Endodermal cell (in vitro differentiated cells): ENCODE data around the gene VDR. TPM values are rescaled to one million over a fixed set of nuclear protein-coding genes. Genes with fewer than 3 reads are reported as not detected.
A peak's percentile ranks its signal among the peaks of the same experiment; 100 is the strongest.

Experiments
- DNase-seq: peaks from one replicate; pipeline ENCODE4 v3.0.0-alpha.2; 2017
- H3K27ac ChIP-seq: 2 replicates; pipeline ENCODE4 v1.5.1; 2013; ENCODE audit warnings: mild to moderate bottlenecking, low read depth, low read length, moderate library complexity
- H3K27me3 ChIP-seq: 2 replicates; pipeline ENCODE4 v1.6.1; 2013; ENCODE audit warnings: mild to moderate bottlenecking, low read length, moderate library complexity; ENCODE audit not compliant: insufficient read depth, control insufficient read depth, poor library complexity, severe bottlenecking
- H3K36me3 ChIP-seq: 2 replicates; pipeline ENCODE4 v1.7.0; 2013; ENCODE audit warnings: mild to moderate bottlenecking, low read length, moderate library complexity; ENCODE audit not compliant: control insufficient read depth, insufficient read depth
- H3K4me1 ChIP-seq: one replicate; pipeline ENCODE4 v1.7.0; 2013; ENCODE audit warnings: low read length; ENCODE audit not compliant: control insufficient read depth, insufficient read depth
- H3K4me3 ChIP-seq: 2 replicates; pipeline ENCODE4 v1.5.1; 2013; ENCODE audit warnings: mild to moderate bottlenecking, low read length, moderate library complexity
- H3K9ac ChIP-seq: 2 replicates; pipeline ENCODE4 v1.6.1; 2013; ENCODE audit warnings: mild to moderate bottlenecking, low read length, moderate library complexity; ENCODE audit not compliant: poor library complexity, severe bottlenecking; ENCODE audit errors: extremely low read depth
- H3K9me3 ChIP-seq: 2 replicates; pipeline ENCODE4 v1.6.1; 2013; ENCODE audit warnings: mild to moderate bottlenecking, low read length, moderate library complexity; ENCODE audit not compliant: control insufficient read depth
- H3K27ac Mint-ChIP-seq: 2 replicates; pipeline ENCODE4 v1.8.0; 2020; ENCODE audit warnings: mixed read lengths
- H3K27me3 Mint-ChIP-seq: 2 replicates; pipeline ENCODE4 v1.8.0; 2021; ENCODE audit warnings: mild to moderate bottlenecking, mixed read lengths; ENCODE audit not compliant: insufficient read depth
- H3K36me3 Mint-ChIP-seq: 2 replicates; pipeline ENCODE4 v1.8.0; 2020; ENCODE audit warnings: low read depth, mixed read lengths
- H3K4me1 Mint-ChIP-seq: 2 replicates; pipeline ENCODE4 v1.8.0; 2020; ENCODE audit warnings: mixed read lengths
- H3K4me3 Mint-ChIP-seq: 2 replicates; pipeline ENCODE4 v1.8.0; 2020; ENCODE audit warnings: mild to moderate bottlenecking, moderate library complexity, mixed read lengths
- H3K9me3 Mint-ChIP-seq: 2 replicates; pipeline ENCODE4 v1.8.0; 2020; ENCODE audit warnings: mild to moderate bottlenecking, mixed read lengths
- WGBS, 2 experiments: methylation state at CpG; one replicate each; pipeline versions ENCODE4 v1.1.5 to v1.1.7; 2013; ENCODE audit warnings: missing lambda C conversion rate in 2 of 2, mixed read lengths in 1 of 2; ENCODE audit not compliant: insufficient coverage in 1 of 2, insufficient read length in 1 of 2; 5-methylcytosine and 5-hydroxymethylcytosine counted together
- total RNA-seq, 2 donors: library from RNA; stranded (reverse); fragmentation: NEBNext Ultra II Directional in 1 of 2; extraction: Animal tissue kit (Norgen Biotek cat#: 25700) in 1 of 2; gene quantifications; 2 replicates in 1 of 2; 3 replicates in 1 of 2; pipeline ENCODE4 v1.2.1, GENCODE V29; 2021
- TF ChIP-seq, protein P1 (sequence below): fragments of 200-600 bp; sonication (generic); conservative IDR thresholded peaks from 2 replicates; pipeline ENCODE4 v1.5.0; 2021; ENCODE audit warnings: antibody characterized with exemption, mild to moderate bottlenecking

Gene VDR
- total RNA-seq, 2 donors from 2014 or later = 0.04 TPM; not detected in 1

DNA sequence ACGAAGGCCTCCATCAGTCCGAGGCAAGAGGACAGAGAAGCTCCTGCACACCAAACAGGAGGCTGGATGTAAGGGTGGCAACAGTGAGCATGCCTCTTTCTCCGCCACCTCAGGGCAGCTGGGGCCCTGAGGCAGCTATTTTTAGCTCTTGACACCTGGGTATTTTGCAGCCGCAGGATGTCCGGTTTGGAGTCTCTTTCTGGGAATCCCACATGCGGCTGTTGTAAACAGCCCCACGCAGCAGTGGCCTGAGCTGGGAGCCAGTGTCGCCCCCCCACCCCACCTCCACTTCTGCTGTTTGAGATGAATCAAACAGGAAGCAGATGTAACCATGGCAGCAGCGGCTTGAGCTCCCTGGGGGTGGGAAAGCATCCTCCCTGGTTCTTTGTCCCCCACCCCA is 96.7 kb downstream of the VDR start:
- Mint-ChIP-seq H3K9me3 (no peaks in the 10 kb centered on the region), H3K27me3 (no peaks in the 10 kb centered on the region), H3K4me1 (peaks cover 65% of the 10 kb centered on the region), H3K27ac (peak overlapping the region; percentile 31), H3K4me3 (no peak overlapping the region), H3K36me3 (peaks cover 31% of the 10 kb centered on the region)
- no peak for DNase-seq
- Histone ChIP-seq H3K4me1 (peaks cover 18% of the 10 kb centered on the region), H3K27ac (peak overlapping the region; percentile 59), H3K9me3 (no peaks in the 10 kb centered on the region), H3K36me3 (peaks cover 46% of the 10 kb centered on the region), H3K27me3 (no peaks in the 10 kb centered on the region), H3K9ac (no peak overlapping the region), H3K4me3 (no peak overlapping the region)
- TF ChIP-seq, protein P1, sequence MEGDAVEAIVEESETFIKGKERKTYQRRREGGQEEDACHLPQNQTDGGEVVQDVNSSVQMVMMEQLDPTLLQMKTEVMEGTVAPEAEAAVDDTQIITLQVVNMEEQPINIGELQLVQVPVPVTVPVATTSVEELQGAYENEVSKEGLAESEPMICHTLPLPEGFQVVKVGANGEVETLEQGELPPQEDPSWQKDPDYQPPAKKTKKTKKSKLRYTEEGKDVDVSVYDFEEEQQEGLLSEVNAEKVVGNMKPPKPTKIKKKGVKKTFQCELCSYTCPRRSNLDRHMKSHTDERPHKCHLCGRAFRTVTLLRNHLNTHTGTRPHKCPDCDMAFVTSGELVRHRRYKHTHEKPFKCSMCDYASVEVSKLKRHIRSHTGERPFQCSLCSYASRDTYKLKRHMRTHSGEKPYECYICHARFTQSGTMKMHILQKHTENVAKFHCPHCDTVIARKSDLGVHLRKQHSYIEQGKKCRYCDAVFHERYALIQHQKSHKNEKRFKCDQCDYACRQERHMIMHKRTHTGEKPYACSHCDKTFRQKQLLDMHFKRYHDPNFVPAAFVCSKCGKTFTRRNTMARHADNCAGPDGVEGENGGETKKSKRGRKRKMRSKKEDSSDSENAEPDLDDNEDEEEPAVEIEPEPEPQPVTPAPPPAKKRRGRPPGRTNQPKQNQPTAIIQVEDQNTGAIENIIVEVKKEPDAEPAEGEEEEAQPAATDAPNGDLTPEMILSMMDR = no peak
- WGBS, 2 experiments = 73 to 86% methylated on average over 3 to 9 of the region's 9 CpGs

DNA sequence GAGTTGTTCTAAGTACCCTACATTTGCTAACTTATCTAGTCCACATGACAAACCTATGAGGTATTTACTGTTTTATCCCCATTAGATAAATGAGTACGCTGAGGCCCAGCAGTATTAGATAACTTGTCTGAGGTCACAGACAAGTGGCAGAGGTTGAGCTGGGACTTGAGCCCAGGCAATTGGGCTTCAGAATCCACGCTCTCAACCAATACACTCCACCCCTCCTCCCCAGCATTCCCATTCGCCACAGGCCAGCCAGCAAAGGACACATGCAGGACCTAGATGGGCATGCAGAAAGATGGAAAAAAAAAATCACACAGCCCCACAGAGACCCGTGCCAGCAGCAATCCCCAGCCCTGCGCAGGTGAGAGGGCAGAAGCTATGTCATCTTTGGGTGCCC is 97.5 kb downstream of the VDR start:
- Mint-ChIP-seq H3K27me3 (no peaks in the 10 kb centered on the region), H3K4me3 (no peak overlapping the region), H3K4me1 (peaks cover 65% of the 10 kb centered on the region), H3K9me3 (no peaks in the 10 kb centered on the region), H3K27ac (peak overlapping the region; percentile 58), H3K36me3 (peaks cover 32% of the 10 kb centered on the region)
- TF ChIP-seq, protein P1 = no peak
- no peak overlapping the region for H3K4me3 ChIP-seq
- peaks cover 16% of the 10 kb centered on the region for H3K4me1 ChIP-seq
- H3K9ac ChIP-seq = no peak overlapping the region
- H3K9me3 ChIP-seq = no peaks in the 10 kb centered on the region
- H3K27ac ChIP-seq = no peak overlapping the region
- no peaks in the 10 kb centered on the region for H3K27me3 ChIP-seq
- 89 to 100% methylated on average over 3 to 5 of the region's 5 CpGs for WGBS, 2 experiments
- no peak for DNase-seq
- H3K36me3 ChIP-seq = peaks cover 52% of the 10 kb centered on the region

DNA sequence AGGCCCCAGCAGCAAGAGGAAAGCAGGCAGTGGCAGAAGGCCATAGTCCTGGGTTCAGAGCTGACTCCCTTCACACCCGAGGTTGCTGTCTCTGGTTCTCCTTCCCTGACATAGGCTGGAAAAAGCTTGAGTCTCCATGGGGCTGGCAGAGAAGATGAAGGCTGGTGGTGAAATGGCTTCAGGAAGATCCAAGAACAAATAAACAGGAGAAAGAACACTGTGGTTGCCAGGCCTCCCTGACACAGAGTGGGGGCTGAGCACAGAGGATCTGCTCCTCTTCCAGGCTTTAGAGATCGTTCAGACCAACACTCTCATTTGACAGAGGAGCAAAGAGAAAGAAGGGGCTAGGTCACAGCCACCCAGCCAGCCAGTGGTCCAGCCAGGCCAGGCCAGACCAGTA is 99.4 kb downstream of the VDR start:
- H3K27ac ChIP-seq = no peak overlapping the region
- H3K27ac Mint-ChIP-seq = peak overlapping the region; percentile 39
- TF ChIP-seq, protein P1 = no peak

More for the DNA sequence above, 99.4 kb downstream of the VDR start:
- peaks cover 16% of the 10 kb centered on the region for H3K4me1 ChIP-seq
- Mint-ChIP-seq H3K9me3 (no peaks in the 10 kb centered on the region), H3K27me3 (no peaks in the 10 kb centered on the region), H3K36me3 (peaks cover 32% of the 10 kb centered on the region), H3K4me1 (peaks cover 52% of the 10 kb centered on the region), H3K4me3 (no peak overlapping the region)
- H3K9me3 ChIP-seq = no peaks in the 10 kb centered on the region
- no peak for DNase-seq
- no peak overlapping the region for H3K4me3 ChIP-seq
- 63 to 89% methylated on average over 1 to 2 of the region's 2 CpGs for WGBS, 2 experiments
- peaks cover 53% of the 10 kb centered on the region for H3K36me3 ChIP-seq
- H3K9ac ChIP-seq = no peak overlapping the region
- H3K27me3 ChIP-seq = no peaks in the 10 kb centered on the region
